Skeletal muscle cell (primary cell): ENCODE measurements around the gene ANKIB1.
"Not testable (repeated sequence)": the region's sequence is repeated elsewhere in the genome, so short reads cannot be mapped to it uniquely, and the experiment has no call there.

Experiments
- DNase-seq: peaks from one replicate; pipeline ENCODE4 v3.0.0-alpha.2; 2010; ENCODE audit warnings: low read depth
- H3K4me3 ChIP-seq: 2 replicates; pipeline ENCODE4 v1.5.1; 2011; ENCODE audit warnings: low read depth, mild to moderate bottlenecking, control low read depth, low read length, moderate library complexity

ANKIB1 gene

GRCh38 chr7:92313055-92313454 lies 67.3 kb downstream of the ANKIB1 start:
- no peak overlapping the region for H3K4me3 ChIP-seq
- no peak for DNase-seq

DNA sequence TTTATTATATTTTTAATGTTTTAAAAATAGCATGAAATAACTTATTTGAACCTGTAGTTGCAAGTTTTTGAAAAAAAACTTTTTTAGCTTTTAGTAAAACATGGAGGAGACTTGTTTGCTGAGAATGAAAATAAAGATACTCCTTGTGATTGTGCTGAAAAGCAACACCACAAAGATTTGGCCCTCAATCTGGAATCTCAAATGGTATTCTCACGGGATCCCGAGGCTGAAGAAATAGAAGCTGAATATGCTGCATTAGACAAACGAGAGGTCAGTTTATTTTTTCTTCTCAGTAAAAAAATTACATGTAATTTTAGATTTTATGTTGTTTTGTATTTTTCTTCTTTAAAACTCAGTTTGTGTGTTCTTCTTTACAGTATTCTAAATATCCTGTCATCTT lies 73.5 kb downstream of the ANKIB1 start:
- H3K4me3 ChIP-seq: no peak overlapping the region
- DNase-seq: no peak

- no peak for DNase-seq
- no peak overlapping the region for H3K4me3 ChIP-seq
Observed at GRCh38 chr7:92325173-92325572, 79.4 kb downstream of the ANKIB1 start.

- no peak overlapping the region for H3K4me3 ChIP-seq
- no peak for DNase-seq
Observed at GRCh38 chr7:92325858-92326257, 80.1 kb downstream of the ANKIB1 start.

- H3K4me3 ChIP-seq: no peak overlapping the region
- no peak for DNase-seq
Observed at GRCh38 chr7:92330835-92331438, 85.2 kb downstream of the ANKIB1 start.

- H3K4me3 ChIP-seq: no peak overlapping the region
- DNase-seq: no peak
Observed at GRCh38 chr7:92331508-92331907, 85.7 kb downstream of the ANKIB1 start.

DNA sequence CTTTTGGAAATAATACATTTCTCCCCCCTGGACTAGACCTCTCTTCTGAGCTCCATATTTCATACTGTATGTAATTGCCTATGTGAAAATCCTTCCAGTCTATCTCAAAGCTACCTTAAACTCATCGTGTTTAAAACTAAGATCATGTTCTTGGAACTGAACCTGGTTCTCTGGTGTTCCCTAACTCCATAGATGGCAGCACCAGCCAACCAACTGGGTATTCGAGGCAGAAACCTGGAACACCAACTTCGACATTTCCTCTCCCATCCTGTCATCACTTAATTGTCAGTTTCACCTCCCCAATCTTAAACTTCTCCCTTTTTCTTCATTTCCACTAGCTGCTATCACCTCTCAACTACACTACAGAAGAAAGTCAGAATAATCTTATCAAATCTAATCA lies 87.0 kb downstream of the ANKIB1 start:
- DNase-seq: no peak
- H3K4me3 ChIP-seq: no peak overlapping the region

GRCh38 chr7:92333866-92334265 lies 88.1 kb downstream of the ANKIB1 start:
- H3K4me3 ChIP-seq: no peak overlapping the region
- no peak for DNase-seq

DNA sequence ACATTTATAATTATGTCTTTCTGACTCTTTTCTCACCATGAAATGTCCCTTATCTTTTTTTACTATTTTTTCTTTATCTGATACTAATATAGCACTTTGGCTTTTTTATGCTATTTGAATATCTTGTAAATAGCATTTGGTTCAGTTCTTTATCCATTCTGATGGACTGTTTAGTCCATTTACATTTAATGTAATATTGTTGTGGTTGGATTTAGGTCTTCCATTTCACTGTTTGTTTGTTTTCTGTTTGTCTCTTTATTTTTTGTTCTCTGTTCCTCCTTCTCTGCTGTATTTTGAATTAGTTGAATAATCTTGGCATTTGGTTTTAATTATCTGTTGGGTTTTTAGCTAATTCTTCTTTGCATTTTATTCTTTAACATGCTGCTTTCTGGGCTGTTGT lies 89.8 kb downstream of the ANKIB1 start:
- H3K4me3 ChIP-seq: no peak overlapping the region
- no peak for DNase-seq

DNA sequence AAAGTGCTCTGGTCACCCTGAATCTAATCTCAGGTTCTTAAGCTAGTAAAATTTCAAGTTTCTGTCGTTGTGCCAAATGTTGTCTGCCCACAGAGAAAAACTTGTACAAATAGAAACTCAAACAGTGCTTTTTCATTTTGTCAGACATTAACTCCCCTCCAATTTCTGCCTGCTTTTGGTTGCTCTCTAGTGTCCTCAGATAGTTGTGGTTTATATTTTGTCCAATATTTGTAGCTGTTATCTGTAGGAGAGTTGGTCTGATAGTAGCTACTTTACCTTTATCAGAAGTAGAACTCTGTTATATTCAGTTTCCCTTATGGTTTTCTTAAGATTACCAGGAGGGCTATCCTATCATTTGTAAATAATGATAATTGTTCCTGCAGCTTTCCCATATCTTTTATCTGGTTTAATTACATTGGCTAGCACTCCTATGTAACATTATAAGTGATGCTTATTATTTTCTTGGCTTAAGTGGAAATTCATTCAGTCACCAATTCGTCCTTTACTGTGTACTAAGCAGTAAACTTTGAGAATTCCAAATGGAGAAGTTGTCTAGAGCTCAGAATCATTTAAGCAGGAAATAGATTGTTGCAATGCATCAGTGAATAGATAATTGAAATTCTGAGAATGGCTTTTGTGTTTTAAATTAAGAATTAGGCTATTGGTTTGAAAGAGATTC lies 91.0 kb downstream of the ANKIB1 start:
- no peak overlapping the region for H3K4me3 ChIP-seq
- no peak for DNase-seq

DNA sequence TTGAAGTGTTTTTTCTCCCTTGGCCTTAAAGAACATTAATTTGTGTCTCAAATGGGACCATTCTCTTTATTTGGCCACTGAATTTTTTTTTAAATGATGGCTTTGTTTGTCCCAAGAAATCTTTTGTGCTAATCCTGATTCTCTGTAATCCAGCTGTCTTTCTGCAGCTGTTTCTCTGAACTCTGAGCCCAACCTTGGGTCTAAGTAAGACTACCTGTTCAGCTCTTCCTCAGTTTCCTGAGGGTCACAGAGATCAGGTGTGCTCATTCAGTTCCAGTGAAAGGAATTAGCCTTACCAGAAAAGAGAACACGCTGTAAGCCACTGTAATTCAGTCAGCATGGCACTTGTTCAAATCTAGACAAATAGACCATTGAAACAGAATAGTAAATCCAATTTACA lies 94.2 kb downstream of the ANKIB1 start:
- H3K4me3 ChIP-seq: no peak overlapping the region
- no peak for DNase-seq

DNA sequence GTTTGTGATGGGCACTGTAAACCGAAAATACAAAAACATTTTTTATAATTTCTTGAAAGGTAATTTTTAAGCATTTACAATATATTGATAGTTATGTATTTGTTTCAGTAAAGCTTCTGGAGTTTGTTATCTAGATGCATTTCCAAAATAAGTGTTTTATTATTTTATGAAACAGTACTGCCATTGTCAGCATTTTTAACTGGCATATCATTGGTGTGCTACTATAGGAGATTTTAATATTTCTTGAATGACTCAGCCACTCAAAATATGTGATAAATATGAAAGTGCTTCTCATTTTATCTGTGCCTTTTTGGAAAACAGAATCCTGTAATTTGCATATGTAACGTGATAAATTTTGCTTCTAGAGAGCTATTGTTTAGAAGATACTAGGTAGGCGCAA lies 97.9 kb downstream of the ANKIB1 start:
- no peak for DNase-seq
- H3K4me3 ChIP-seq: no peak overlapping the region

DNA sequence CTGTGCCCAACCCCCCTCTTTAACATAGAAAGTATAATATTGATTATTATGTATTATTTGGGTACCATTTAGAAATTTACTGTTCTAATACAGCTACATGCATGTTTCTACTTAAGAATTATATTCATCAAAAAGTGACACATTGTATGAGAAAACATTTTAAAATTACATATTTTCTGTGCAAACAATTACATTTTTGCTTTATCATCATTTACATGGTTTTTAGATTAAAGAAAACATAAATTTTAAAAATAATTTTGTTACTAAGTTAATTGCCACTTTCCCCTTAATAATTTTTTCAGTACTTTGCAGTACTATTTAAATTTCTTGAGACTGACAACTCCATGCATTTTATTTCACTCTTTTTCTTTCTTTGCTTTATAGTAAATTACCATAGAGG lies 106.2 kb downstream of the ANKIB1 start:
- H3K4me3 ChIP-seq: no peak overlapping the region
- DNase-seq: no peak

DNA sequence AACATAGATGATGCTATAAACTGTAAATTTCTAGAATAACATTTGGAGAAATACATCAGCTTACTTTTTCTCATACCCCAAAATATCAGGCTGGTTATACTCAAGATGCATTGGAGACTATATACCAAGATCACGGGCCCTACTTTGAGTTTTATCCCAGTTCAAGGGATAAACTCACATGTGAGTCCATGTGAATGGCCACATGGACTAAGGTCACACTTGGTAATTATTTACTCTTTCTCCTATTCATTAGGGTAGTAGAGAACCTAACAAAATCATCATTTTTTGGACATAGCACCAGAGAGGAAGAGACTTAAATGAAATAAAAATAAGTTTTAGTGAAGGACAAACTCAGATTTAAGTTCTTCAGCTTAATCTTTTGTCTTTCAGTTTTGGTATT lies 108.4 kb downstream of the ANKIB1 start:
- no peak for DNase-seq
- no peak overlapping the region for H3K4me3 ChIP-seq

- no peak overlapping the region for H3K4me3 ChIP-seq
- no peak for DNase-seq
Observed at GRCh38 chr7:92356406-92356805, 110.6 kb downstream of the ANKIB1 start.

GRCh38 chr7:92357260-92357659 lies 111.5 kb downstream of the ANKIB1 start:
- no peak for DNase-seq
- no peak overlapping the region for H3K4me3 ChIP-seq

DNA sequence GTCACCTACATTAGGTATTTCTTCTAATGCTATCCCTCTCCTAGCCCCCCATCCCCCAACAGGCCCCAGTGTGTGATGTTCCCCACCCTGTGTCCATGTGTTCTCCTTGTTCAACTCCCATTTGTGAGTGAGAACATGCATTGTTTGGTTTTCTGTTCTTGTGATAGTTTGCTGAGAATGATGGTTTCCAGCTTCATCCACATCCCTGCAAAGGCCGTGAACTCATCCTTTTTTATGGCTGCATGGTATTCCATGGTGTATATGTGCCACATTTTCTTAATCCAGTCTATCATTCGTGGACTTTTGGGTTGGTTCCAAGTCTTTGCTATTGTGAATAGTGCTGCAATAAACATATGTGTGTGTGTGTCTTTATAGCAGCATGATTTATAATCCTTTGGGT lies 113.4 kb downstream of the ANKIB1 start:
- not testable (repeated sequence) for H3K4me3 ChIP-seq, DNase-seq

- no peak overlapping the region for H3K4me3 ChIP-seq
- DNase-seq: no peak
Observed at GRCh38 chr7:92359801-92360200, 114.0 kb downstream of the ANKIB1 start.

DNA sequence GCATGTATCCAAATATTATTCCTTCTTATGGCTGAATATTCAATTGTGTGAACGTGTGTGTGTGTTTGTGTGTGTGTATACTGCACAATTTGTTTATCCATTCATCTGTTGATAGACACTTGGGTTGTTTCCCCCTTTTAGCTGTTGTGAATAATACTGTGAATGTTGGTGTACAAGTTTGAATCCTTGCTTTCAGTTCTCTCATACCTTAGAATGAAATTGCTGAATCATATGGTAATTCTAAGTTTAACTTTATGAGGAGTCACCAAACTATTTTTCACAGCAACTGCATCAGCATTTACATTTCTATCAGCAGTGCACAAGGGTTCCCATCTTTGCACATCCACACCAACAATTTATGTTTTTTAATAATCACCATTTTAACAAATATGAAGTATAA lies 114.6 kb downstream of the ANKIB1 start:
- no peak for DNase-seq
- H3K4me3 ChIP-seq: no peak overlapping the region

DNA sequence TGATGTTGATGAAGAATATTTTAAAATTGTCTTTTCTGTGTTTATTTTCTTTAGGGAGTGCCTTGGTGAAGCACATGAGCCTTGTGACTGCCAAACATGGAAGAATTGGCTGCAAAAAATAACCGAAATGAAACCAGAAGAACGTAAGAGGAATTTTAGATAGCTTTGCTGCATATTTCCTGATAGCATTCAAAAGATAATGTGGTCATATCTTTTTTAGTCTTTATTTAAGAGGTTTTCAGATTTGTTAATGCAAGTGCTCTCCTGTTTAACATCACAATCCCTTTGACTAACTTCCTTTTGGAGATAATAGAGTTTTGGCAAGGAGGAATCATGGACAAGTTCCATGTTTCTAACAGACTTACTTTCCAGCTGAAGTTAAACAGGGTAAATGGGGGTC lies 116.4 kb downstream of the ANKIB1 start:
- DNase-seq: no peak

GRCh38 chr7:92366730-92367129 lies 121.0 kb downstream of the ANKIB1 start:
- no peak for DNase-seq
- no peak overlapping the region for H3K4me3 ChIP-seq

More for the DNA sequence above, 116.4 kb downstream of the ANKIB1 start:
- no peak overlapping the region for H3K4me3 ChIP-seq
